ENCODE results near the gene C17orf114.
"Not testable (repeated sequence)": the region's sequence is repeated elsewhere in the genome, so short reads cannot be mapped to it uniquely, and the experiment has no call there.

C17orf114 gene

GRCh38 chr17:4837471-4838308 lies 35.6 kb upstream of the C17orf114 start:
- no peak overlapping the region for H3K4me3 ChIP-seq (ENCODE audit: control insufficient read depth, low read depth, low read length)
- TF ChIP-seq, protein P1, sequence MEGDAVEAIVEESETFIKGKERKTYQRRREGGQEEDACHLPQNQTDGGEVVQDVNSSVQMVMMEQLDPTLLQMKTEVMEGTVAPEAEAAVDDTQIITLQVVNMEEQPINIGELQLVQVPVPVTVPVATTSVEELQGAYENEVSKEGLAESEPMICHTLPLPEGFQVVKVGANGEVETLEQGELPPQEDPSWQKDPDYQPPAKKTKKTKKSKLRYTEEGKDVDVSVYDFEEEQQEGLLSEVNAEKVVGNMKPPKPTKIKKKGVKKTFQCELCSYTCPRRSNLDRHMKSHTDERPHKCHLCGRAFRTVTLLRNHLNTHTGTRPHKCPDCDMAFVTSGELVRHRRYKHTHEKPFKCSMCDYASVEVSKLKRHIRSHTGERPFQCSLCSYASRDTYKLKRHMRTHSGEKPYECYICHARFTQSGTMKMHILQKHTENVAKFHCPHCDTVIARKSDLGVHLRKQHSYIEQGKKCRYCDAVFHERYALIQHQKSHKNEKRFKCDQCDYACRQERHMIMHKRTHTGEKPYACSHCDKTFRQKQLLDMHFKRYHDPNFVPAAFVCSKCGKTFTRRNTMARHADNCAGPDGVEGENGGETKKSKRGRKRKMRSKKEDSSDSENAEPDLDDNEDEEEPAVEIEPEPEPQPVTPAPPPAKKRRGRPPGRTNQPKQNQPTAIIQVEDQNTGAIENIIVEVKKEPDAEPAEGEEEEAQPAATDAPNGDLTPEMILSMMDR (conservative IDR thresholded peaks at IDR 0.05; ENCODE audit: control insufficient read depth, insufficient read depth, low read depth, low read length): no peak
- no peak for DNase-seq (ENCODE audit: low read depth)

DNA sequence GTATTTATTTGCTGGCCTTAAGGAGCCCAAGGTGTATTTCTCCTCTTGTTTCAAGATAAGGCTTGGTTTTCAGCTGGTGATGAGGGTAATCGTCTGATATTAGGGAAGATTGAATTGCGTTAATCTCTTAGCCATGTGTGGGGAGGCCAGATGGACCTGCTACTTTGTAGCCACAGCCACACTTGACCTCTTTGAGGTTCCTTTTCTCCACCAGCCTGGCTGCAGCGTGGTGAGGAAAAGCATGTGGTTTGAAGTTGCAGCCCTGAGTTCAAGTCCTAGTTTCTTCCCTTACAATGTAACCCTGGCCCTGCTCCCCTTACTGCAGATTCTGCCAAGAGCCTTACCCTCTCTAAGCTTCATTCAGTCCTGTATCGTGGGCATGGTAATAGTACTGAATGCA lies 34.1 kb upstream of the C17orf114 start:
- TF ChIP-seq, protein P1 (conservative IDR thresholded peaks at IDR 0.05; ENCODE audit: control insufficient read depth, insufficient read depth, low read depth, low read length): no peak
- DNase-seq (ENCODE audit: low read depth): no peak
- no peak overlapping the region for H3K4me3 ChIP-seq (ENCODE audit: control insufficient read depth, low read depth, low read length)

- TF ChIP-seq, protein P1 (conservative IDR thresholded peaks at IDR 0.05; ENCODE audit: control insufficient read depth, insufficient read depth, low read depth, low read length): no peak
- peak overlapping the region; percentile 82 for H3K4me3 ChIP-seq (ENCODE audit: control insufficient read depth, low read depth, low read length)
- no peak for DNase-seq (ENCODE audit: low read depth)
Observed at GRCh38 chr17:4834681-4835020, 32.5 kb upstream of the C17orf114 start.

DNA sequence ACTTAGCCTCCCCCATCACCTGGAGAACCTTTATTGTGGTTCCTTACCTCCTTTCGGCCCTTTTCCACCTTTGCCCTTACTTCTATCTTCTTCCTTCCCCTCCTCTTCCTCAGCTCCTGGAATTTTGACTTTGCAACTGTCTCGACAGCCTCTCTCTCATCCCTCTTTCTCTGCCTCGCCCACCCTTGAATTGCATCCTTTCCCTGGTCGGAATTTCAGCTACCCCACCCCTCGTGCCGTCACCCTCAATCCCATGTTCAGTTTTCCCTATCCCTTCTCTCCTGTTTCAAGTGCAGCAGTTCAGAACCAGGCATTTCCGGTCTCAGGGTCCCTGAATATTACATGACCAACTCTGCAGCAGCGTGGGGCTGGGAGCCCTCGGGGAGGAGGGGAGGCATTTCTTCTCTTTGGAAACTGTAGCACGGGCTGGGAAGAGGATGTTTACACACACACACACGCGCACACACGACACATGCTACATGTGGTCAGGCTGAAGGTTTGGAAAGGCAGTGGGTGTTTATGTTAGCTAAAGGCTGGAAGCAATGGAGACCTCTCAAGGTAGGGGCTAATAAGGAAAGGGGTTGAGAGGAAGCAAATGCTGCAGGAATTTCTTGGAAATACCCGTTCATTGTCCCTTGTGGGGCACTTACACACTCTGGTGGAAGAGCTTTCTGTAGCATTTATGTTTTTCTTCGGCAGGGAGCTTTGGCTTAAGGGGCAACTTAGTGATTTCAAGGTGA lies 32.0 kb upstream of the C17orf114 start:
- H3K4me3 ChIP-seq (ENCODE audit: control insufficient read depth, low read depth, low read length): peak overlapping the region; percentile 82
- peak; percentile 42 for DNase-seq (ENCODE audit: low read depth)
- TF ChIP-seq, protein P1 (conservative IDR thresholded peaks at IDR 0.05; ENCODE audit: control insufficient read depth, insufficient read depth, low read depth, low read length): no peak

- peak; percentile 89 for DNase-seq (ENCODE audit: low read depth)
- TF ChIP-seq, protein P1 (conservative IDR thresholded peaks at IDR 0.05; ENCODE audit: control insufficient read depth, insufficient read depth, low read depth, low read length): no peak
- peak within 1 kb of the TSS; percentile 82 for H3K4me3 ChIP-seq (ENCODE audit: control insufficient read depth, low read depth, low read length)
Observed at GRCh38 chr17:4833178-4833940, 31.2 kb upstream of the C17orf114 start, which contains the start of gene MINK1. Gene MINK1, plus strand, starts transcription at chr17:4833340. Its CDS starts 244 bp downstream, at chr17:4833584.

GRCh38 chr17:4832829-4833177 lies 30.7 kb upstream of the C17orf114 start:
- peak overlapping the region; percentile 58 for H3K4me3 ChIP-seq (ENCODE audit: control insufficient read depth, low read depth, low read length)
- not testable (repeated sequence) for DNase-seq (ENCODE audit: low read depth)
